Activated T-cell treated with anti-CD3 and anti-CD28 coated beads, Interleukin-2, amount 50 U/mL, for 24 hours (primary cell): ENCODE data around the gene HS2ST1.
"Not testable (repeated sequence)": the region's sequence is repeated elsewhere in the genome, so short reads cannot be mapped to it uniquely, and the experiment has no call there.

ENCODE experiments used
- DNase-seq: peaks from one replicate; pipeline ENCODE4 v3.0.0-alpha.2; 2020
- H3K27ac Mint-ChIP-seq: 2 replicates; pipeline ENCODE4 v1.8.0; 2020; ENCODE audit warnings: mild to moderate bottlenecking, mixed read lengths
- H3K27me3 Mint-ChIP-seq: 2 replicates; pipeline ENCODE4 v1.8.0; 2020; ENCODE audit warnings: mixed read lengths
- H3K36me3 Mint-ChIP-seq: 2 replicates; pipeline ENCODE4 v1.8.0; 2020; ENCODE audit warnings: low read depth, mixed read lengths
- H3K4me1 Mint-ChIP-seq: 2 replicates; pipeline ENCODE4 v1.8.0; 2020; ENCODE audit warnings: low read depth, mixed read lengths
- H3K4me3 Mint-ChIP-seq: 2 replicates; pipeline ENCODE4 v1.8.0; 2020; ENCODE audit warnings: mild to moderate bottlenecking, moderate library complexity, mixed read lengths
- H3K9me3 Mint-ChIP-seq: 2 replicates; pipeline ENCODE4 v1.8.0; 2020; ENCODE audit warnings: mixed read lengths

The HS2ST1 gene

DNA sequence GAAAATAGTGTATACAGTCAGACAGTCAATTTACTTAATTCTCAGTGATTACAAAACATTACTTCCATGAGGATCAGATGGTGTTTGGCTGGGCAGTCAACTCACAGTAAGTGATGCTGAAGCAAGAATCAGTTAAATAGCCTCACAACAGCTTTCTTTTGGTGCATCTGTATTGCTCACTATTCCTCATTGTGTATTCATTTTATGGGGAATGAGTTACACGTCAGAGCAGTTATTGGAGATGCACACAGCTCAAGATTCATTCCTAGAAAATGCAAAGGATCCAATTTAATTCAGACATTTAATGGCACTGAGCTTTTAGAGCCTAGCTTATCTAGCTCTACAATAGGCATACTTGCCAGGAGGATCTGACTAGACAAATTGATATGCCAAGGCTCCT, 150.6 kb downstream of the HS2ST1 start:
- Mint-ChIP-seq H3K27ac (no peak overlapping the region), H3K36me3 (peaks cover 14% of the 10 kb centered on the region), H3K4me3 (no peak overlapping the region), H3K4me1 (peaks cover 35% of the 10 kb centered on the region), H3K27me3 (no peaks in the 10 kb centered on the region), H3K9me3 (peaks cover 7% of the 10 kb centered on the region)
- DNase-seq: no peak

DNA sequence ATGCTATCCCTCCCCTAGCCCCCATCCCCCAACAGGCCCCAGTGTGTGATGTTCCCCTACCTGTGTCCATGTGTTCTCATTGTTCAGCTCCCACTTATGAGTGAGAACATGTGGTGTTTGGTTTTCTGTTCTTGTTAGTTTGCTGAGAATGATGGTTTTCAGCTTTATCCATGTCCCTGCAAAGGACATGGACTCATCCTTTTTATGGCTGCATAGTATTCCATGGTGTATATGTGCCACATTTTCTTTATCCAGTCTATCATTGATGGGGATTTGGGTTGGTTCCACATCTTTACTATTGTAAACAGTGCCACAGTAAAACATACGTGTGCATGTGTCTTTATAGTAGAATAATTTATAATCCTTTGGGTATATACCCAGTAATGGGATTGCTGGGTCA, 152.3 kb downstream of the HS2ST1 start:
- peaks cover 14% of the 10 kb centered on the region for H3K36me3 Mint-ChIP-seq
- not testable (repeated sequence) for H3K27ac Mint-ChIP-seq, H3K4me3 Mint-ChIP-seq, H3K9me3 Mint-ChIP-seq, H3K27me3 Mint-ChIP-seq, DNase-seq
- peaks cover 30% of the 10 kb centered on the region for H3K4me1 Mint-ChIP-seq

DNA sequence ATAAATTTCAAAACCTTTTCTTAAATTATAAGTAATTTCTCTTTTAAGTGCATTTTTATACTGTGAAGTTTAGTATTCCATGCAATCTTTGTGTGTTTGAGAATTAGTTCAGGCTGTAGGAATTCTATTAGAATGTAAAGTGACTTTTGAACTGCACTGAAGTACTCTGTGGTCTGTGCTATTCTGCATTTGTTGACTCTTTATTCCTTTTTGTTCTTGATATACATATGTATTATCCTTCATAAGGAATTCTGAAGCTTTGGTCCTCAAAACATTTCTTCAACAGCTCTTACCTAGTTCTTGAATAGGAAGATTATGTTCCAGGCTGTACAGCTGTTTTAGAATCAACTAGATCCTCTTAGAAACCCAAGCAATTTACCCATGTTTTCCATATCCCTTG, 158.0 kb downstream of the HS2ST1 start:
- Mint-ChIP-seq H3K27ac (no peak overlapping the region), H3K9me3 (no peaks in the 10 kb centered on the region), H3K4me3 (no peak overlapping the region), H3K4me1 (peaks cover 3% of the 10 kb centered on the region), H3K27me3 (no peaks in the 10 kb centered on the region), H3K36me3 (peaks cover 22% of the 10 kb centered on the region)
- DNase-seq: no peak

DNA sequence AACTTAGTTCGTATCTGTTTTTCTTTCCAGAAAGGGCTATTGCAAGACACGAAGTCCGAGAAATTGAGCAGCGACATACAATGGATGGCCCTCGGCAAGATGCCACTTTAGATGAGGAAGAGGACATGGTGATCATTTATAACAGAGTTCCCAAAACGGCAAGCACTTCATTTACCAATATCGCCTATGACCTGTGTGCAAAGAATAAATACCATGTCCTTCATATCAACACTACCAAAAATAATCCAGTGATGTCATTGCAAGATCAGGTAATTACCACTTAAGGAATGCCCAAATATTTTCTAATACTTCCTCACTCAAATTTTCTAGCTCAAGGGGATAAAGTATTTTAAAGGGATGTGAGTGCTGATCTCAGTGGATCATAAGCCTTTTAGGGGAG, 158.5 kb downstream of the HS2ST1 start:
- H3K36me3 Mint-ChIP-seq: peaks cover 22% of the 10 kb centered on the region
- no peak for DNase-seq
- no peak overlapping the region for H3K27ac Mint-ChIP-seq
- H3K9me3 Mint-ChIP-seq: no peaks in the 10 kb centered on the region
- no peak overlapping the region for H3K4me3 Mint-ChIP-seq
- no peaks in the 10 kb centered on the region for H3K27me3 Mint-ChIP-seq
- peaks cover 1% of the 10 kb centered on the region for H3K4me1 Mint-ChIP-seq

DNA sequence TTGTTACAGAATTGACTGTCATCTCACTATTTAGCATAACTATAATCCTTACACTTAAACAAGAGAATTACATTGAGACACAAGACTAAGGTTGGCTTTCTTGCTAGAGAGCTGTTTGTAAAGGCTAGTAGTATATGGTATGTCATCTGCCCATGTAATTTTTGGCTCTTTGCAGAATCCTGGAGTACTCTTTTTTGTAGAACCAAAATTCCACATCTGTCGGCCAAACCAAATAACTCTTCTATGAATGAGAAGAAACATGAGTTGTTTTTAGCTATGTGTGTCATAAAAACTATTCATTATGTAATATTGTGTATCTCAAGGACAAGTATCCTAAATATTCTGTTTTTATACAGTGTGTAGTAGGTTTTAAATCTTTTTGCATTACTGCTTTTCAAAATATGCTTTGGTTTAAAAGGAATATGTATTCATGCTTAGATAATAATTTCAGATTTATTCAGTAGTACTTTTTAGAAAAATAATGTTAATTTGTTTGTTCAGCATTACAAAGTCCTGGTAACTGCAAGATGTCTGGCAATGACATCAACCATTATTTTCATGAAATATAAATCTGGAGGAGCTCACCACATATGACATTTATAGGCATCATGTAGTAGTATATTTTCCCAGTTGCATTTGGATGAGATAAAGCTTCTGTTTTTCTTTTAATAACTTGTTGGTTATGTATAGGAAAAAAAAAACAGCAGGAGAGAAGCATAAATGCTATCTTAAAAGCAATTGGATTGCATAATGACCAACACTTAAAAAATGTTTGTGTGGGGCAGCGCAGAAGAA, 159.8 kb downstream of the HS2ST1 start:
- H3K9me3 Mint-ChIP-seq: no peaks in the 10 kb centered on the region
- H3K4me3 Mint-ChIP-seq: no peak overlapping the region
- no peak overlapping the region for H3K27ac Mint-ChIP-seq
- H3K4me1 Mint-ChIP-seq: peaks cover 5% of the 10 kb centered on the region
- no peak for DNase-seq
- H3K27me3 Mint-ChIP-seq: no peaks in the 10 kb centered on the region
- H3K36me3 Mint-ChIP-seq: peaks cover 22% of the 10 kb centered on the region

DNA sequence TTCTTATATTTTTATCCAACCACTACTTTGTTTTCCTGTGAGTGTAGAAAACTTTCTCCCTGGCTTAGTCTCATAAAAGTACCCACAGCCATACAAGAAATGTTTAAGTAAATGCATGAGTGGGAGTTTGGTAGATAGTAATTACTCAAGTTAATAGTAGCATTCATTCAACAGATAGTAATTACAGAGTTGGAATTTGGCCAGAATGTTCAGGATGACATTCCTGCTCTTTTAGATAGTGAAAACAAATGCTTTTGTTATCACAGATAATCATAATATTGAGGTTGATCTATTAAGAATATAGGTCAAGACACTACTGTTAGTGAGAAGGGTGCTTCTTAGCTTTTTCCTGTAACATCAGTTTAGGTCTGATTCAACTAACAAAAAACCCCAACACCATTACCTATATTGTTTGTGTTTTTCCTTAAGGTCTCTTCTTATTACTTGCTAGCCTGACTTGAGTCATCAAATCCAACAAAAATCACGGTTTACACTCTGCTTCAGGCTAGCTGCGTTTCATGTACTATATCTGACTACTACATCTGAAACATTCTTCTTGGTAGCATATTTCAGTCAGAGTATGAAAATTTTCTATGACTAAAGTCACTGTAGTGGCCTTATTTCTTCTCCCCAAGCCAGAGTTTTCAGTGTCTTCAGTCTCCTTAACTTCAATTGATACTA, 163.7 kb downstream of the HS2ST1 start:
- Mint-ChIP-seq H3K27me3 (no peaks in the 10 kb centered on the region), H3K4me1 (peaks cover 15% of the 10 kb centered on the region), H3K4me3 (no peak overlapping the region), H3K9me3 (no peaks in the 10 kb centered on the region), H3K27ac (peak overlapping the region; percentile 82), H3K36me3 (peaks cover 15% of the 10 kb centered on the region)
- no peak for DNase-seq

DNA sequence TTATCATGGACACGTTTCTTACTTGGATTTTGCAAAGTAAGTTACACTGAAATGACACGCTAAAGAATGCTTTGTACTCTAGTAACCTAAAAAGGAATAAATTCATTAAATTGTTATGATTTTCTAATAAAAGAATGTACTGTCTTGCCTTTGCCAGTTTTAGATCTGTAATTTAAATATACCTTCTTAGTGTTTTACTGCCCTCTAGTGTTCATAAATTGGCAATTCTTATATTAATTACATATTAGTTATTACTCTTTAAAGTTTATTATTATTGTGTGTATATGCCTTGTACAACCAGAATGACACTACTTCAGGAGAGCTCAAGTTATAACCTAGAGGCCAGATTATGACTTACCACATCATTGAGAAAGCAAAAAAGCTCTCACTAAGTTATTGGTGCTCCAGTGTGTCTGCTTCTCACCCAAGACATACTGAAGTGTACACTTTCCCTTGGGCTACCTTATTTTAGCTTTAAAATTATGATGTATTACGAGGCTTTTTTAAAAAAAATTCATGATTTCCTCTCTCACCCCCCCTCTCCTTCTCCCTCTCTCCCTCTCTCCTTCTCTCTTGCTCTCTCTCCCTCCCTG, 169.9 kb downstream of the HS2ST1 start:
- no peak overlapping the region for H3K27ac Mint-ChIP-seq
- H3K4me1 Mint-ChIP-seq: peaks cover 12% of the 10 kb centered on the region
- peaks cover 8% of the 10 kb centered on the region for H3K36me3 Mint-ChIP-seq
- no peaks in the 10 kb centered on the region for H3K27me3 Mint-ChIP-seq
- no peak for DNase-seq
- no peak overlapping the region for H3K4me3 Mint-ChIP-seq
- H3K9me3 Mint-ChIP-seq: no peaks in the 10 kb centered on the region

DNA sequence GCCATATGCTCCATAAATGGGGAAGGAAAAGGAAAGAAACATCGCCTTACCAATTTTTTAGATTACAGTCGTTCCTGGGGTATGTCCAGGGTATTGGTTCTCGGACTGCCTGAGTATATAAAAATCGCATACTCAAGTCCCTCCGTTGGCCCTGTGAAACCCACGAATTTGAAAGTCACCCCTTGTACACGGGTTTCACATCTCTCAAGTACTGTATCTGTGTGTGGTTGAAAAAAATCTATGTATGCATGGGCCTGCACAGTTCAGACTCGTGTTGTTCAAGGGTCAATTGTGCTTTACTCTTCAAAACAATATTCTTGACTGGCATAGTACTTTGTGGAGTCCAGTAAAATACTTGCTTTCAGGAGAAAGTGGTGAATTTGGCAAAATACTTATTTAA, 171.7 kb downstream of the HS2ST1 start:
- DNase-seq: no peak
- no peak overlapping the region for H3K27ac Mint-ChIP-seq

DNA sequence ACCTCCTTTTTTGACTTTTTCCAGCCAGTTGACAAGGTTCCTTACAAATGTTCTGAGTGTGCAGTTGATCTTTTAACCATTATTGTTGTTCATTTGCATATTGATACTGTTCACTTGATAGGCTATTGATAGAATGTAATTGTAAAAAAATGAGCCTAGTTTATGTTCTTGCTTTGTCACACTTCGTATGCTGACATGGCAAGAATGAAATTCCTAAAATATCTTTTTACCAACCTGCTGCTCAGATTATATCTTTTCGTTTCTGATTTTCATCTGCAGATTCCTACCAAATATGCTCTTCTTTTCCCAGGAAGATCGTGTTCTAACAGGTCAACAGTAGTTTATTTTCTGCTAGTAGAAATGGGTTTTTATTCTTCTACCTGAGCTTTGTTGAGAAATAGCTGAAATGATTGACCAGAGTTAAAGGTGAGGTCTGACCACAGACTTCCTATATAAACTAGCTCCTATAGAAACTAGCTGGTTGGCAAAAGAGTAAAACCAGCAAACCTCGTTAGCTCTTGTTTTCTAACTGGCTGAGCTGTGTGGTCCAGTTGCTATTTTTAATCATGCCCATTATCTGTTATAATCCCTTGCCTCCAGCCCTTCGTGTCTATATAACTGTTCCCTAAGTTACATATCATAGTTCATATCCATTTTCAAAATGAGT, 174.8 kb downstream of the HS2ST1 start:
- Mint-ChIP-seq H3K9me3 (no peaks in the 10 kb centered on the region), H3K36me3 (peaks cover 12% of the 10 kb centered on the region), H3K27me3 (no peaks in the 10 kb centered on the region), H3K4me1 (peaks cover 1% of the 10 kb centered on the region), H3K27ac (no peak overlapping the region), H3K4me3 (no peak overlapping the region)
- DNase-seq: no peak

More for the DNA sequence above, 171.7 kb downstream of the HS2ST1 start:
- H3K4me3 Mint-ChIP-seq: no peak overlapping the region
- H3K9me3 Mint-ChIP-seq: no peaks in the 10 kb centered on the region
- H3K36me3 Mint-ChIP-seq: peaks cover 8% of the 10 kb centered on the region
- no peaks in the 10 kb centered on the region for H3K27me3 Mint-ChIP-seq
- H3K4me1 Mint-ChIP-seq: peaks cover 12% of the 10 kb centered on the region

DNA sequence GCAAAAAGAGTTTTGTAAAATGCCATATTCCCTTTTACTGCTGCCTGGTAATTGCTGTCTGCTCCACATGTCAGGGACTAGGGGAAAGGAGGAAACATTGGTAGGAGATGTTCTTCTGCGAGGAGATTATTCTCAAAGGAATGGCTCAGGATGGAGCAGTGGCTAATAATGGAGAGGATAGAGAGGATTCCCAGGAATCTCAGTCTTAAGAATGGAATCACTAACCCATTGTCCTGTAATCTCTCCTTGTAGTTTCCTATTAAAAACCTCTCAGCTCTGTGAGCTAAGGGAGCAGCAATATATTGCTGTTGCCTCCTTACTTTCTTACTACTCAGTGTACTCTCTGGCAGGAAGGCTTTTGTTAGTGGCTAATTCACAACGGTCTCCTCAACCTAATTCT, 175.4 kb downstream of the HS2ST1 start:
- Mint-ChIP-seq H3K4me3 (no peak overlapping the region), H3K9me3 (no peaks in the 10 kb centered on the region), H3K36me3 (peaks cover 12% of the 10 kb centered on the region), H3K27ac (no peak overlapping the region), H3K27me3 (no peaks in the 10 kb centered on the region), H3K4me1 (peaks cover 1% of the 10 kb centered on the region)
- DNase-seq: no peak

DNA sequence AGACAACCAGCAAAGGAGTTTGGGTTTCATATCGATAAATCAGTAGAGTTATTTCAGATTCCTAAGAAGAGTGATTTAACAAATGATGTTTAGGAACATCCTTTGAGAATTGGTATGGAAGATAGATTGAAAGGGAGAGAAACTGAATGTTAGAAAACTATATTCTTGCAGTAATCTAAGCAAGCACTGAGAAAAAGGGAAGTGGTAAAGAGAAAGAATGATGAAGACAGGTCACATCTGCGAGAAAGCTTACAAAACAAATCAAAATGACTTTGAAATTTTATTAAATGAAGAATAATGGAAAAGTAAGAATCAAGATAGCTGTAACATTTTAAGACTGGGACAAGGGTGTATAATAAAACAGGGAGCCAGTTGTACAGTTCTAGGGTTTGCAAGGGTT, 177.0 kb downstream of the HS2ST1 start:
- Mint-ChIP-seq H3K4me3 (no peak overlapping the region), H3K9me3 (no peaks in the 10 kb centered on the region), H3K27ac (no peak overlapping the region), H3K36me3 (peaks cover 14% of the 10 kb centered on the region), H3K4me1 (peaks cover 1% of the 10 kb centered on the region), H3K27me3 (no peaks in the 10 kb centered on the region)
- DNase-seq: no peak

DNA sequence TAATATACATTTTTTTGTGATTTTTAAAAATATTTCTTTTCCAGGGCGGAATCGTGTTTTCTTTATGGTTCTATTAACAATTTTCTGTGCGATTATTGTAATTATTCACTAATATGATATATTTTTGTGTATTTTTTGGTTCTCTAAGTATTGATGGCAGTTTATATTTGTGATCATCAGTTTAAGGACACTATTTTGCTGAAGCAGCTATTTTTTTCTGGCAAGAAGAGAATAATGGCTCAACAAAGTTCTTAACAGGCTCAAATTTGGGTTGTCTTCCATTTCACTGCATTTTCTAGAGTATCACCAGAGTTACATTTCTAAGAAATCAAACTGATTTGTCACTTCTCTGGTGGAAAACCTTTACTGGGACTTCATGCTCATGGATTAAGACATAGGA, 178.4 kb downstream of the HS2ST1 start:
- H3K9me3 Mint-ChIP-seq: no peaks in the 10 kb centered on the region
- peaks cover 1% of the 10 kb centered on the region for H3K4me1 Mint-ChIP-seq
- peaks cover 17% of the 10 kb centered on the region for H3K36me3 Mint-ChIP-seq
- DNase-seq: no peak
- no peaks in the 10 kb centered on the region for H3K27me3 Mint-ChIP-seq
- no peak overlapping the region for H3K27ac Mint-ChIP-seq
- H3K4me3 Mint-ChIP-seq: no peak overlapping the region

DNA sequence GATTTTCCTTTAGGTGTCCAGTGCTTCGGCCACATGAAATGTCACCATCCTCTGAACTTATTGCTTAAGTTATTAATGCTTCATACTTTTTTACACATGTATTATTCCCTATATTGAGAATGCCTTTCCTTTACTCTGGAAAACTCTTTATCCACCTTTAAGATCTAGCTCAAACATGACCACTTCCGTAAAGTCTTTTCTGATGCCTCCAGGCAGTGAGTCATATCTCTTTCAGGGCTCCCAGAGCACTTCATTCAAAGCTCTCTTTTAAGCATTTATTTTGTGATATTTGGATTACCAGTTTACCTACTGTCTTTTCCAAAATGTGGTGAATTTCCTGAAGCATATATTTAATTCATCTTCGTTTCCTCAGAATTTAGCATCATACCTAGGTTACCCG, 178.9 kb downstream of the HS2ST1 start:
- DNase-seq: no peak
- H3K36me3 Mint-ChIP-seq: peaks cover 15% of the 10 kb centered on the region
- H3K4me3 Mint-ChIP-seq: no peak overlapping the region
- no peaks in the 10 kb centered on the region for H3K27me3 Mint-ChIP-seq
- H3K9me3 Mint-ChIP-seq: no peaks in the 10 kb centered on the region
- no peak overlapping the region for H3K27ac Mint-ChIP-seq
- H3K4me1 Mint-ChIP-seq: peaks cover 1% of the 10 kb centered on the region

DNA sequence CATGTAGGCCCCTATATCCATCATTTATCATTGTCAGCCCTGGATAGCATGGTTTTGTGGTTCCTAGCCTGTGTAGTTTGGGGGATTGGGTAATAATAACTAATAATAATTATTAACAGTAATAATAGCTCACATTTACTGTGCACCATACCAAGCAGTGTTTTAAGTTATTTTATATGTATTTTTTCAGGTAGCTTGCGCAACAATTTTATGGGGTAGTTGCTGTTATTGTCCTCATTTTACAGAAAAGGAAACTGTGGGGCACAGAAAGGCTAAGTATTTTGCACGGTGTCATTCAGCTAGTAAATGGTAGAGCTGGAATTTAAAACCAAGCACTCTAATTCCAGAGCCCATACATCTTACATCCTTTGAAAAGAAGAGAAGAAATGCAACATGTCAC, 179.8 kb downstream of the HS2ST1 start:
- H3K27ac Mint-ChIP-seq: no peak overlapping the region
- H3K4me3 Mint-ChIP-seq: no peak overlapping the region
- DNase-seq: no peak
- H3K4me1 Mint-ChIP-seq: no peaks in the 10 kb centered on the region
- no peaks in the 10 kb centered on the region for H3K9me3 Mint-ChIP-seq
- peaks cover 19% of the 10 kb centered on the region for H3K36me3 Mint-ChIP-seq
- H3K27me3 Mint-ChIP-seq: no peaks in the 10 kb centered on the region

DNA sequence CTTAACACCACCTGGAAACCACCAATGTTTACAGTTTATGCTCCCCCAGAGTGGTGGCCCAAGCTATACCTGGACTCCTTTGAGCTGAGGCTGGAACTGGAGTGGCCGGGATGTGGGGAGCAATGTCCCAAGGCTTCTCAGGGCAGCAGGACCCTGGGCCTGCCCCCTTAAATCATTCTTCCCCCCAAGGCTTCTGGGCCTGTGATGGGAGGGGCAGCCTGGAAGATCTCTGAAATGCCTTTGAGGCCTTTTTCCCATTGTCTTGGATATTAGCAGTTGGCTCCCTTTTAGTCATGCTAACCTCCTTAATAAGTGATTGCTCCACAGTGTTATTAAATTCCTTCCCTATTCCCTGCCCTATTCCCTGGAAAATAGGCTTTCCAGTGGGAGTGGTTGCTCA, 185.8 kb downstream of the HS2ST1 start:
- Mint-ChIP-seq H3K4me1 (no peaks in the 10 kb centered on the region), H3K4me3 (no peak overlapping the region), H3K36me3 (peaks cover 53% of the 10 kb centered on the region), H3K9me3 (peaks cover 8% of the 10 kb centered on the region), H3K27ac (no peak overlapping the region), H3K27me3 (no peaks in the 10 kb centered on the region)
- no peak for DNase-seq
